GM15510 (cell line): ENCODE results near the gene ATP8A2.

Experiments
- POLR2A ChIP-seq: IDR thresholded peaks from 3 replicates; pipeline ENCODE4 v1.6.1; 2011; ENCODE audit warnings: borderline replicate concordance; ENCODE audit not compliant: insufficient read length; ENCODE audit errors: extremely low read depth

ATP8A2 gene

DNA sequence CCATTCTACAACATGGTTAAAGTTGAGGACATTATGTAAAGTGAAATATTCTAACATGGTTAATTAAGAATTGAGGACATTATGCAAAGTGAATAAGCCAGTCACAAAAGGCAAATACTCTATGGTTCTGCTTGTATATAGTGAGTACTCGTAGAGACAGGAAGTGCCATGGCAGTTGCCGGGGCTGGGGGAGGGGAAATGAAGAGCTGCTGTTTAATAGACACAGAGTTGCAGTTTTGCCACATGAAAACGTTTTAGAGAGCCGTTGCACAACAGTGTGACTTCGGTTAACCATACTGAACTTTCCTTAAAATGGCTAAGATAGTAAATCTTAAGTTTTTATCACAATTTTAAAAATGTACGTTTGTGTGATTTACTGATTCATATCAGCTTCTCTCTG lies 503.1 kb downstream of the ATP8A2 start:
- no peak for TF ChIP-seq POLR2A

- no peak for TF ChIP-seq POLR2A
Observed at GRCh38 chr13:25876247-25876646, 504.5 kb downstream of the ATP8A2 start.

DNA sequence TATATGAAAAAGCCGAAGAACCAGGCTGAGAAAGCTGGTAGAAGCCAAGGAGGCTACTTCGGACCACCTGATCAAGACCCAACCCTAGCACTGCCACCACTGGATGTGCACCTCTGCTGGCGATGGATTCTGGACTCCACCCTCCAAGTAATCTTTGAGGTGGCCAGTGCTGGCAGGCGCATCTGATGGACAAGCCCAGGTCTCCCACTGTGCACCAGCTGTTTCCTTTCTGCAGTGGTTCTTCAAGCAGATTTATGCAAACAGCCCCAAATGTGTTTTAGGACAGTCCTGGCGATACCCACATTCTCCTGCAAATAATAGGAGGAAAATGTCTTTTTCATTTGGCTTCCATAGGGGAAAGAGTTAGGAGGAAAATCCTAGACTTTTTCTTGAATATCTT lies 507.7 kb downstream of the ATP8A2 start:
- TF ChIP-seq POLR2A = no peak

GRCh38 chr13:25881136-25881926 lies 509.6 kb downstream of the ATP8A2 start:
- no peak for TF ChIP-seq POLR2A

DNA sequence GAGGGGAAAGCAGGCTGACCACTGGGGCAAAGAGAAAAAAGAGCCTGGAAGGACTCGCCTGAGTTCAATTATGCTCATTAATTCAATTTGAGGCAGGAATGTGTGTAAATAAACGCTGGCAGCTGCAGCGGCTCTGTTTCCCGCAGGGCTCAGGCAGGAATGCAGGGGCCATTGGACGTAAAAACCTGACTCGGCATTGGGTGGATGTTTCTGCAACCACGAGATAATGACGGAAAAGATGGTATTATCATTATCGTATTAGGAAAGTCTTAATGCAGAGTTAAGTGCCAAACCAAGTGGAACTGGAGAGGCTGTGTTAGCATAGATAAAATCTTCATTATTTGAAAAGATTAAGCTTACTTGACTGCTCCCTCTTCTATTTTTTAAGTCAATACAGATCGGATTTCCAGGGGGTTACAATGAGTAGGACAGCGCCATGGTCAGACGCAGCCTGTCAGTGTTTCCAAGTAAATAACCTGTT lies 510.2 kb downstream of the ATP8A2 start:
- no peak for TF ChIP-seq POLR2A

- no peak for TF ChIP-seq POLR2A
Observed at GRCh38 chr13:25882466-25883357, 510.9 kb downstream of the ATP8A2 start.

DNA sequence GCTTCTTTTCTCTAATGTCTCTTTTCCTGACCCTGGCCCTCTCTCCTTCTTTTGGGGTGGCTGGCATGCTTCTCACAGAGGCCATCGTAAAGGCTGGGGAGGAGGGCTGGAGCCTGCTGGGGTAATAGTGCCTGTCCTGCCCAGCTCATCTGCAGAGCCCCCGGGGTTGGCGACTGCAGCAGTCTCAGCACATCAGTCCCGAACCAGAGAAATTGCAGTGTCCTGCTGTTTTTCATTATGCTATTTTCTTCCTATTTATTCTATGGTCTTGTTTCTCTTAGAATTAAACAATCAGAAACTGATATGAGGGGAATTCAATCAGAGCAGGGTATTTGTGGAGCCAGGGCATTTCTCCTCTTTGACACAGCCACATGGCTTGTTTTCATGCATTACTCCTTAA lies 513.6 kb downstream of the ATP8A2 start:
- TF ChIP-seq POLR2A = no peak

DNA sequence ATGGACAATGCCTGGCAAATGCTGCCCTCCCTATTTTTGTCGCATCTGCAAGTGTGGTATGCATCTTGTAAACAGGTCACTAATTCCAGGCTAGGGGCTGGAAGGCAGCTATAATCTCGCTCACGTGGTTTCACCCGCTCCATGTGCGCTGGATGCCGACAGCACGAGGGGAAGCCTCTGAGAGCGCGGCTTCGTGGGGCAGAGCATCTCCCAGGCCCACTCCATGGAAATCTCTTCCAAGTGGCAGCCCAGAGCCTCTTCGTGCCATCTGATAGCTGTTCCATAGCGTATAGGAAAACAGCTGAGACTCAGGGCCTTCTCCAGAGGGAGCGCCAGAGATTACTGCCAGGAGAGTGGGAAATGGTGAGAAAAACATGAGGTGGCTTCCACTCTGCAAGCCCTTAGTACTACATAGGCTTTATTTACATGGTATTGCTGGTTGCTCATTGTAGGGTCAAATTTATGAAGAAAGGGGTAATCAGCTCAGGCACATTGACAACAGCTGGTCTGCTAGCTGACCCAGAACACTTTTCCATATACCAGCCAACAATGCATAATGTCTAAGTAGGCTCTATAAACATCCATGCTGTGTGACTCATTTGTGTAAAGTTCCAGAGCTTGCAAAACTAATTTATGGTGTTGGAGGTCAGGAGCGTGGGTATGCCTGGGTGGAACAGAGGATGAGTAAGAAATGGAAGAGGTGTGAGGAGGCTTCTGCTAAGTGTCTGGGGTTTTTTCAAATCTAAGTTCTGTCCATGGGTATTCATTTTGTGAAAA lies 514.9 kb downstream of the ATP8A2 start:
- TF ChIP-seq POLR2A = no peak

GRCh38 chr13:25887962-25888655 lies 516.3 kb downstream of the ATP8A2 start:
- TF ChIP-seq POLR2A = no peak

- no peak for TF ChIP-seq POLR2A
Observed at GRCh38 chr13:25890671-25891212, 519.0 kb downstream of the ATP8A2 start.

GRCh38 chr13:25898991-25899390 lies 527.2 kb downstream of the ATP8A2 start:
- TF ChIP-seq POLR2A = no peak

DNA sequence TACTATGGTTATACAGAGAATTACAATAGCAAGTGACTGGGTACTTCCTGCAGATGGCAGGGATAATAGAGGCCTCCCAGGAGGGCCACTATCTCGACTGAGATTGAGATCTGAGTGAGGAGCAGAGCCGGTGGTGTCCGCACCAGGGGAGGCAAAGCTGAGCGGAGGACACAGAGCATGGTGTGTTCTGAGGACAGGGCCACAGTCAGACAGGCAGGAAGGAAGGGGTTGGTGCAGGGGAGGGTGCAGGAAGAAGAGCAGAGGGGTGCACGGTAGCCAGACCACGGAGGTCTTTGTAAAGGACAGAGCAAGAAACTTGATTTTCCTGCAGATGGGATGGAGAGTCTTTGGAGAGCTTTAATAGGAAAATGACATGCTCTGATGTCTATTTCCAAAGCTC lies 527.7 kb downstream of the ATP8A2 start:
- no peak for TF ChIP-seq POLR2A

- TF ChIP-seq POLR2A = no peak
Observed at GRCh38 chr13:25899952-25900351, 528.2 kb downstream of the ATP8A2 start.
